NCI-H524 (cell line): ENCODE measurements around the gene PTDSS2.
"Not testable (repeated sequence)": the region's sequence is repeated elsewhere in the genome, so short reads cannot be mapped to it uniquely, and the experiment has no call there.

Experiments
- DNase-seq, 2 experiments: peaks; one replicate each; lab custom pipeline; 2025; lab: John Stamatoyannopoulos, UW

PTDSS2 gene

DNA sequence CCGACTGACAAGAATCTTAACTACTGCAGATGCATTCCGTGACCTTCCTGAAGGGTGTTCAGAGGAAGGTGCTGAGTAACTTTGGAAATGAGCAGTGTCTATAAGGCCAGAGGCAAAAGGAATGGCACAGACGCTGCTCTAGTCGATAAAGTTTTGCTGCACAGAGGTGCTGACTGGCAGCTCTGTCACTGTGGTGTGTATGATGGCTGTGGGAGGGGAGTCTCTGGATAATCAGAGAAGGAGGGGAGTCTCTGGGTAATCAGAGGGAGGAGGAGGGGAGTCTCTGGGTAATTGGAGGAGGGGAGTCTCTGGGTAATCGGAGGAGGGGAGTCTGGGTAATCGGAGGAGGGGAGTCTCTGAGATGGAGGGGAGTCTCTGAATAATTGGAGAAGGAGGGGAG, 18.4 kb downstream of the PTDSS2 start:
- no peak for DNase-seq

- not testable (repeated sequence) for DNase-seq
Observed at GRCh38 chr11:469026-469683, 19.1 kb downstream of the PTDSS2 start.

DNA sequence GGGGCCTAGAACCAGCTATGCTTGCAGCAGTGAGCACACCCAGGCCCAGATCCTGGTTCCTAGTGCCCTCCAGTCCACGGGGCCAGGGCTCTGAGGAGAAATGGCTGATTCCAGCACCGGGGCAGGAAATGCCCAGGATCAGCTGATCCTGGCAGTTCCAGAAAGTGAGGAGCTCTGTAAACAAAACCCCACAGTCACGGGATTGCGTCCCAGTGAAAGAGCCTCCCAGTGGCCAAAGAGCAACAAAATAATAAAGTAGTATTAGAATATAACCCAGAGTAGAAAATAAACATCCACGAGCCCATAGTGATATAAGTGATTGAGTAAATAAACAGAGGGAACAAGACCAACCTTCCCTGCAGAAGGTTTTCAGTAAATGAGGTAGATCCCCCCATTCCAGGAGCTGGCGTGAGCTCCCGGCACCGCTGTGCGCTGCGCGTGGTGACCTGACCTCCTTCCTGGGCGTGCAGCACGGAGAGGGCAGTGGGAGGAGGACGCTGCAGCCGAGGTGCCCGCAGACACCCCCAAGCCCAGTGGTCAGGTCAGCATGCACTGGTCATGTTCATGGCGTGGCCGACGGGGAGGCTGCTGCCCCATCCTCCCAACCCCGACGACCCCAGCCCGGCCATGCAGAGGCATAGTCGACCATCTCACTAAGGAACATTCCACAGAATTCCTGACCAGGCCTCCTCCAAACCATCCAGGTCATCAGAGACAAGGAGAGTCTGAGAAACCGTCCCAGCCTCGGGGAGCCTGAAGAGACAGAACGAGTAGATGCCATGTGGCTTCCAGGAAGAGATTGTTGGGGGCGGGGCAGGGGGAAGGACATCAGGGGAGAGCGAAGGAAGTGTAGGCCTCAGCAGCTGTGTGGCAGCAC, 19.8 kb downstream of the PTDSS2 start:
- DNase-seq, result no peak

DNA sequence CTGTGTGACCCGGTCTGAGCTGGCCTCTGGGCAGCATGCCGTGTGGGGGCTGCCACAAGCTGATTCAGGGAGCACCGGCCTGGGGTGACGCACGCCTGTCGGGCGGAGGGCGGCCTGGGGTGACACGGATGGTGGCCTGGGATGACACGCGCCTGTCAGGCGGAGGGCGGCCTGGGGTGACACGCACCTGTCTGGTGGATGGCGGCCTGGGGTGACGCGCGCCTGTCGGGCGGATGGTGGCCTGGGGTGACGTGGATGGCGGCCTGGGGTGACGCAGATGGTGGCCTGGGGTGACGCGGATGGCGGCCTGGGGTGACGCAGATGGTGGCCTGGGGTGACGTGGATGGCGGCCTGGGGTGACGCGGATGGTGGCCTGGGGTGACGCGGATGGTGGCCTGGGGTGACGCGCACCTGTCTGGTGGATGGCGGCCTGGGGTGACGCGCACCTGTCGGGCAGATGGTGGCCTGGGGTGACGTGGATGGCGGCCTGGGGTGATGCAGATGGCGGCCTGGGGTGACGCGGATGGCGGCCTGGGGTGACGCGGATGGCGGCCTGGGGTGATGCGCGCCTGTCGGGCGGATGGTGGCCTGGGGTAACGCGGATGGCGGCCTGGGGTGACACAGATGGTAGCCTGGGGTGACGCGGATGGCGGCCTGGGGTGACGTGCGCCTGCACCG, 21.5 kb downstream of the PTDSS2 start:
- no peak for DNase-seq

DNA sequence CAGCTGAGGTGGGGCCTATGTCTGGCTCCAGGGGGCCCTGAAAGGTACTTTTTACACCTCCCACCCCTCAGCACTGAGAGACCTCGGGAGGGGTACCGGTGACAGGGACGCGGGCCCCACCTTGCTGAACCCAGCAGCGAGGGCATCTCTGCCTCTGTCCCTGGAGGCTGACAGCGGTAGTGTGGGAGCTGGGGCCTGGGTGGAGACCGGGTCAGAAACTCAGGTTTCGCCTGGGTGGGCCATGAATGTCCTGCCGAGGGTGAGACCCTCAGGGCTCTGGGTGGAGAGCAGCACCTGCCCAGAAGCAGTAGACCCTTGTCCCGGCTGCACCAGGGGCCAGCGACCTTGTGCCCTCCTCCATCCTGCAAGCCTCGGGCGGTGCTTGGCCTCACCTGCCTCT, 22.2 kb downstream of the PTDSS2 start:
- DNase-seq, result no peak

- no peak for DNase-seq
Observed at GRCh38 chr11:472816-473215, 22.7 kb downstream of the PTDSS2 start.

GRCh38 chr11:473415-473814, 23.3 kb downstream of the PTDSS2 start:
- DNase-seq, result no peak

GRCh38 chr11:473962-474785, 24.1 kb downstream of the PTDSS2 start:
- peak; percentile 96 to 99 for DNase-seq

GRCh38 chr11:474914-475506, 24.9 kb downstream of the PTDSS2 start:
- DNase-seq, result no peak

- peak; percentile 60 to 79 for DNase-seq
Observed at GRCh38 chr11:475941-476340, 25.9 kb downstream of the PTDSS2 start.

GRCh38 chr11:476416-476815, 26.3 kb downstream of the PTDSS2 start:
- DNase-seq, result no peak

GRCh38 chr11:477052-477715, 27.1 kb downstream of the PTDSS2 start:
- peak; percentile 12 to 34 for DNase-seq

GRCh38 chr11:479311-479710, 29.2 kb downstream of the PTDSS2 start:
- DNase-seq, result no peak

DNA sequence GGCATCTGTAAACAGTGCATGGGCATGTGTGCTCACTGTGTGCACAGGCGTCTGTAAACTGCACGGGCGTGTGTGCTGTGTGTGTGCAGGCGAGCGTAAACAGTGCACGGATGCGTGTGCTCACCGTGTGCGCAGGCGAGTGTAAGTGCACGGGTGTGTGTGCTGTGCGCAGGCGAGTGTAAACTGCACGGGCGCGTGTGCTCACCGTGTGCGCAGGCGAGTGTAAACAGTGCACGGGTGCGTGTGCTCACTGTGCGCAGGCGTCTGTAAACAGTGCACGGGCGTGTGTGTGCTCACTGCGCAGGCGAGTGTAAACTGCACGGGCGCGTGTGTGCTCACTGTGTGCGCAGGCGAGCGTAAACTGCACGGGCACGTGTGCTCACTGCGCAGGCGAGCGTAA, 34.5 kb downstream of the PTDSS2 start:
- DNase-seq, result no peak

GRCh38 chr11:486189-486588, 36.1 kb downstream of the PTDSS2 start:
- no peak for DNase-seq

- DNase-seq, result no peak
Observed at GRCh38 chr11:487571-488021, 37.5 kb downstream of the PTDSS2 start.

GRCh38 chr11:488062-488461, 38.0 kb downstream of the PTDSS2 start:
- DNase-seq, result no peak

DNA sequence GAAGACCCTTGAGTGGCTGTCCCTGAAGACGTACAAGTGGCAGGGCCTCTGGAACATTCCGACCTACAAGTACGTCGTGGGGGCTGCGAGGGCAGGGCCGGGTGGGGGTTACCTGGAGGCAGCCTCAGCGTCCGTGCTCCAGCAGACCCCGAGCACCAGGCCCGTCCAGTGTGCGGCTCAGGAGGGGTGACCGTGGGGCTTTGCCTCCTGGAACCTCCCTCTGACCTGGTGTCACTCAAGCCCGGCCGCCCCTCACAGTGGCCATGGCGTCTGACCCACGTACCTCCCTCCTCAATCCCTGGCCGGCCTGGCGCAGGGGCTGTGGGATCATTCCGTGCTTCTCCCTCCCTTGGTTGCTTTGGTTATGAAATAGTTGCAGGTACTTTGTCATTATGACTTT, 38.5 kb downstream of the PTDSS2 start:
- DNase-seq, result no peak

- DNase-seq, result no peak
Observed at GRCh38 chr11:488992-489391, 38.9 kb downstream of the PTDSS2 start.

DNA sequence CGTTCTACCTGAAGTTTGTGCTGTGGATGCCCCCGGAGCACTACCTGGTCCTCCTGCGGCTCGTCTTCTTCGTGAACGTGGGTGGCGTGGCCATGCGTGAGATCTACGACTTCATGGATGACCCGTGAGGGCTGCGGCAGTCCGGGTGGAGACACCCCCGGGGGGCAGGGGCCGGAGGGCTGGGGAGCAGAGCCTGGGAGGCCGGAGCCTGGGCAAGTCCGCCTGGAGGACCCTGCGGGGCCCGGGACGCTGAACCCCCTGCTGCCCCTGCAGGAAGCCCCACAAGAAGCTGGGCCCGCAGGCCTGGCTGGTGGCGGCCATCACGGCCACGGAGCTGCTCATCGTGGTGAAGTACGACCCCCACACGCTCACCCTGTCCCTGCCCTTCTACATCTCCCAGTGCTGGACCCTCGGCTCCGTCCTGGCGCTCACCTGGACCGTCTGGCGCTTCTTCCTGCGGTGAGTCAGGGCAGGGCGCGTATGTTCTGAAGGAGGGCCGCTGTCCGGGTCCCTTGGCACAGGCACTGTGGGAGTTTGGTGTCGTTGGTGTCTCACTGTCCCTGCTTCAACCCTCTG, 39.6 kb downstream of the PTDSS2 start:
- DNase-seq, result no peak
